Measurements from ENCODE around the gene ANKRD27.

ANKRD27 gene

DNA sequence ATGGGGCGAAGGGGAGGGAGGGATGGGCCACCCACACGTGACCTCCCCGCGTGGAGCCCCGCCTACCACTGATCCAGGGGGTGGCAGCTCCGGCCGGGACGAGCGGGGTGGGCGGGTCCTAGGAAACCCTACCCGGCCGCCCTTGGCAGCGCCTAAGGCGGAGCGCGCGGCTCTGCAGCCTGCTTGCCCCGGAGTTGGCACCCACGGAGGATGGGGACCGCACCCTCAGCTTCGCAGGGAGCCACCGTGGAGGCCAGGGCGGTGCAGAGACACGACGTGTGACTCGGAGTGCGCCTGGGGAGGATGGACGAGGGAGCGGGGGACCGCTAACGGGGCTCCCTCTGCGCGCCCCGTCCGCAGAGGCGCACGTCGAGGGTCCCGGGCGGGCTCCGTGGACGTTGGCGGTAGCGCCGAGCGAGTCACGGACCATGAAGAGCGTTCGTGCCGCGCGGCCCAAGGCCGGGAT is 773 bp upstream of the ANKRD27 start, which contains the start of gene RGS9BP (continued):
- TF ChIP-seq ZNF350 (tag by site-specific recombination; IDR thresholded peaks at IDR 0.05) (no peak), SALL2 (tag by site-specific recombination; IDR thresholded peaks at IDR 0.05; ENCODE audit: borderline replicate concordance) (no peak), ZIC2 (tag by site-specific recombination; IDR thresholded peaks at IDR 0.05) (no peak; the same call in 1 of the 2 replicates), ZFHX2 (tag by site-specific recombination; conservative IDR thresholded peaks at IDR 0.05) (peak; percentile 87), SP3 (tag by site-specific recombination; IDR thresholded peaks at IDR 0.05) (no peak), ZXDB (tag by site-specific recombination; IDR thresholded peaks at IDR 0.05) (peak; percentile 67; the same call in 1 of the 2 replicates), ZNF146 (tag by site-specific recombination; IDR thresholded peaks at IDR 0.05) (no peak), OVOL3 (tag by site-specific recombination; IDR thresholded peaks at IDR 0.05) (no peak), ZNF624 (tag by site-specific recombination; IDR thresholded peaks at IDR 0.05) (no peak), ZNF354C (tag by site-specific recombination; IDR thresholded peaks at IDR 0.05; ENCODE audit: borderline replicate concordance, low read depth) (no peak), ZNF311 (tag by site-specific recombination; IDR thresholded peaks at IDR 0.05; ENCODE audit: borderline replicate concordance) (no peak), KLF16 (tag by site-specific recombination; IDR thresholded peaks at IDR 0.05) (0 out of 2 replicates have a peak, but pooled peaks have one; percentile 86), ZNF184 (tag by site-specific recombination; IDR thresholded peaks at IDR 0.05) (no peak), ZSCAN30 (tag by site-specific recombination; IDR thresholded peaks at IDR 0.05) (no peak), RBAK (tag by site-specific recombination; IDR thresholded peaks at IDR 0.05) (no peak), ZNF544 (tag by site-specific recombination; IDR thresholded peaks at IDR 0.05) (no peak), KLF8 (tag by site-specific recombination; IDR thresholded peaks at IDR 0.05) (no peak; the same call in 1 of the 2 replicates), ZFP69B (tag by site-specific recombination; IDR thresholded peaks at IDR 0.05) (no peak), ZNF555 (tag by site-specific recombination; conservative IDR thresholded peaks at IDR 0.05) (no peak), ZNF48 (tag by site-specific recombination; IDR thresholded peaks at IDR 0.05) (no peak), ZBTB20 (tag by site-specific recombination; IDR thresholded peaks at IDR 0.05) (peak; percentile 79; the same call in 1 of the 2 replicates), SCRT1 (tag by site-specific recombination; IDR thresholded peaks at IDR 0.05; ENCODE audit: borderline replicate concordance) (no peak)
- TF ChIP-seq, protein P1, sequence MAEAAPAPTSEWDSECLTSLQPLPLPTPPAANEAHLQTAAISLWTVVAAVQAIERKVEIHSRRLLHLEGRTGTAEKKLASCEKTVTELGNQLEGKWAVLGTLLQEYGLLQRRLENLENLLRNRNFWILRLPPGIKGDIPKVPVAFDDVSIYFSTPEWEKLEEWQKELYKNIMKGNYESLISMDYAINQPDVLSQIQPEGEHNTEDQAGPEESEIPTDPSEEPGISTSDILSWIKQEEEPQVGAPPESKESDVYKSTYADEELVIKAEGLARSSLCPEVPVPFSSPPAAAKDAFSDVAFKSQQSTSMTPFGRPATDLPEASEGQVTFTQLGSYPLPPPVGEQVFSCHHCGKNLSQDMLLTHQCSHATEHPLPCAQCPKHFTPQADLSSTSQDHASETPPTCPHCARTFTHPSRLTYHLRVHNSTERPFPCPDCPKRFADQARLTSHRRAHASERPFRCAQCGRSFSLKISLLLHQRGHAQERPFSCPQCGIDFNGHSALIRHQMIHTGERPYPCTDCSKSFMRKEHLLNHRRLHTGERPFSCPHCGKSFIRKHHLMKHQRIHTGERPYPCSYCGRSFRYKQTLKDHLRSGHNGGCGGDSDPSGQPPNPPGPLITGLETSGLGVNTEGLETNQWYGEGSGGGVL (tag by site-specific recombination; IDR thresholded peaks at IDR 0.05), result peak; percentile 78
- TF ChIP-seq, protein P2, sequence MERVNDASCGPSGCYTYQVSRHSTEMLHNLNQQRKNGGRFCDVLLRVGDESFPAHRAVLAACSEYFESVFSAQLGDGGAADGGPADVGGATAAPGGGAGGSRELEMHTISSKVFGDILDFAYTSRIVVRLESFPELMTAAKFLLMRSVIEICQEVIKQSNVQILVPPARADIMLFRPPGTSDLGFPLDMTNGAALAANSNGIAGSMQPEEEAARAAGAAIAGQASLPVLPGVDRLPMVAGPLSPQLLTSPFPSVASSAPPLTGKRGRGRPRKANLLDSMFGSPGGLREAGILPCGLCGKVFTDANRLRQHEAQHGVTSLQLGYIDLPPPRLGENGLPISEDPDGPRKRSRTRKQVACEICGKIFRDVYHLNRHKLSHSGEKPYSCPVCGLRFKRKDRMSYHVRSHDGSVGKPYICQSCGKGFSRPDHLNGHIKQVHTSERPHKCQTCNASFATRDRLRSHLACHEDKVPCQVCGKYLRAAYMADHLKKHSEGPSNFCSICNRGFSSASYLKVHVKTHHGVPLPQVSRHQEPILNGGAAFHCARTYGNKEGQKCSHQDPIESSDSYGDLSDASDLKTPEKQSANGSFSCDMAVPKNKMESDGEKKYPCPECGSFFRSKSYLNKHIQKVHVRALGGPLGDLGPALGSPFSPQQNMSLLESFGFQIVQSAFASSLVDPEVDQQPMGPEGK (tag by site-specific recombination; IDR thresholded peaks at IDR 0.05), result peak; percentile 71
- TF ChIP-seq, protein P3, sequence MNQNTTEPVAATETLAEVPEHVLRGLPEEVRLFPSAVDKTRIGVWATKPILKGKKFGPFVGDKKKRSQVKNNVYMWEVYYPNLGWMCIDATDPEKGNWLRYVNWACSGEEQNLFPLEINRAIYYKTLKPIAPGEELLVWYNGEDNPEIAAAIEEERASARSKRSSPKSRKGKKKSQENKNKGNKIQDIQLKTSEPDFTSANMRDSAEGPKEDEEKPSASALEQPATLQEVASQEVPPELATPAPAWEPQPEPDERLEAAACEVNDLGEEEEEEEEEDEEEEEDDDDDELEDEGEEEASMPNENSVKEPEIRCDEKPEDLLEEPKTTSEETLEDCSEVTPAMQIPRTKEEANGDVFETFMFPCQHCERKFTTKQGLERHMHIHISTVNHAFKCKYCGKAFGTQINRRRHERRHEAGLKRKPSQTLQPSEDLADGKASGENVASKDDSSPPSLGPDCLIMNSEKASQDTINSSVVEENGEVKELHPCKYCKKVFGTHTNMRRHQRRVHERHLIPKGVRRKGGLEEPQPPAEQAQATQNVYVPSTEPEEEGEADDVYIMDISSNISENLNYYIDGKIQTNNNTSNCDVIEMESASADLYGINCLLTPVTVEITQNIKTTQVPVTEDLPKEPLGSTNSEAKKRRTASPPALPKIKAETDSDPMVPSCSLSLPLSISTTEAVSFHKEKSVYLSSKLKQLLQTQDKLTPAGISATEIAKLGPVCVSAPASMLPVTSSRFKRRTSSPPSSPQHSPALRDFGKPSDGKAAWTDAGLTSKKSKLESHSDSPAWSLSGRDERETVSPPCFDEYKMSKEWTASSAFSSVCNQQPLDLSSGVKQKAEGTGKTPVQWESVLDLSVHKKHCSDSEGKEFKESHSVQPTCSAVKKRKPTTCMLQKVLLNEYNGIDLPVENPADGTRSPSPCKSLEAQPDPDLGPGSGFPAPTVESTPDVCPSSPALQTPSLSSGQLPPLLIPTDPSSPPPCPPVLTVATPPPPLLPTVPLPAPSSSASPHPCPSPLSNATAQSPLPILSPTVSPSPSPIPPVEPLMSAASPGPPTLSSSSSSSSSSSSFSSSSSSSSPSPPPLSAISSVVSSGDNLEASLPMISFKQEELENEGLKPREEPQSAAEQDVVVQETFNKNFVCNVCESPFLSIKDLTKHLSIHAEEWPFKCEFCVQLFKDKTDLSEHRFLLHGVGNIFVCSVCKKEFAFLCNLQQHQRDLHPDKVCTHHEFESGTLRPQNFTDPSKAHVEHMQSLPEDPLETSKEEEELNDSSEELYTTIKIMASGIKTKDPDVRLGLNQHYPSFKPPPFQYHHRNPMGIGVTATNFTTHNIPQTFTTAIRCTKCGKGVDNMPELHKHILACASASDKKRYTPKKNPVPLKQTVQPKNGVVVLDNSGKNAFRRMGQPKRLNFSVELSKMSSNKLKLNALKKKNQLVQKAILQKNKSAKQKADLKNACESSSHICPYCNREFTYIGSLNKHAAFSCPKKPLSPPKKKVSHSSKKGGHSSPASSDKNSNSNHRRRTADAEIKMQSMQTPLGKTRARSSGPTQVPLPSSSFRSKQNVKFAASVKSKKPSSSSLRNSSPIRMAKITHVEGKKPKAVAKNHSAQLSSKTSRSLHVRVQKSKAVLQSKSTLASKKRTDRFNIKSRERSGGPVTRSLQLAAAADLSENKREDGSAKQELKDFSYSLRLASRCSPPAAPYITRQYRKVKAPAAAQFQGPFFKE (tag by site-specific recombination; IDR thresholded peaks at IDR 0.05; ENCODE audit: borderline replicate concordance), result no peak; the same call in 1 of the 2 replicates
- TF ChIP-seq, protein P4, sequence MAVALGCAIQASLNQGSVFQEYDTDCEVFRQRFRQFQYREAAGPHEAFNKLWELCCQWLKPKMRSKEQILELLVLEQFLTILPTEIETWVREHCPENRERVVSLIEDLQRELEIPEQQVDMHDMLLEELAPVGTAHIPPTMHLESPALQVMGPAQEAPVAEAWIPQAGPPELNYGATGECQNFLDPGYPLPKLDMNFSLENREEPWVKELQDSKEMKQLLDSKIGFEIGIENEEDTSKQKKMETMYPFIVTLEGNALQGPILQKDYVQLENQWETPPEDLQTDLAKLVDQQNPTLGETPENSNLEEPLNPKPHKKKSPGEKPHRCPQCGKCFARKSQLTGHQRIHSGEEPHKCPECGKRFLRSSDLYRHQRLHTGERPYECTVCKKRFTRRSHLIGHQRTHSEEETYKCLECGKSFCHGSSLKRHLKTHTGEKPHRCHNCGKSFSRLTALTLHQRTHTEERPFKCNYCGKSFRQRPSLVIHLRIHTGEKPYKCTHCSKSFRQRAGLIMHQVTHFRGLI (tag by site-specific recombination; IDR thresholded peaks at IDR 0.05), result no peak

All from HEK293 (cell line).